ENCODE measurements around the gene ABCG8.

ABCG8 gene

GRCh38 chr2:43925431-43925830 is 86.7 kb downstream of the ABCG8 start:
- no peak for DNase-seq

GRCh38 chr2:43927442-43927841 is 88.7 kb downstream of the ABCG8 start:
- DNase-seq = no peak

- DNase-seq = no peak
Observed at GRCh38 chr2:43931293-43931692, 92.5 kb downstream of the ABCG8 start.
